Measurements from ENCODE around the gene DISC1. TPM values are rescaled to one million over a fixed set of nuclear protein-coding genes. Genes with fewer than 3 reads are reported as not detected.

The DISC1 gene
- total RNA-seq, 1 donor from 2014 or later = 5.2 TPM

- Mint-ChIP-seq H3K4me3 (ENCODE audit: low read depth) (no peak overlapping the region), H3K27me3 (peaks cover 24% of the 10 kb centered on the region), H3K9me3 (ENCODE audit: low read depth) (peaks cover 3% of the 10 kb centered on the region), H3K36me3 (ENCODE audit: insufficient read depth) (no peaks in the 10 kb centered on the region), H3K4me1 (ENCODE audit: low read depth) (no peaks in the 10 kb centered on the region), H3K27ac (no peak overlapping the region)
- no peak for TF ChIP-seq CTCF (IDR thresholded peaks at IDR 0.05; ENCODE audit: unreplicated experiment)
- DNase-seq (ENCODE audit: low spot score, unreplicated experiment) = no peak
Measured at GRCh38 chr1:232009741-232010140, 383.2 kb downstream of the DISC1 start.

- no peak for TF ChIP-seq CTCF (IDR thresholded peaks at IDR 0.05; ENCODE audit: unreplicated experiment)
- Mint-ChIP-seq H3K4me3 (ENCODE audit: low read depth) (no peak overlapping the region), H3K4me1 (ENCODE audit: low read depth) (peaks cover 2% of the 10 kb centered on the region), H3K27me3 (peaks cover 20% of the 10 kb centered on the region), H3K9me3 (ENCODE audit: low read depth) (no peaks in the 10 kb centered on the region), H3K36me3 (ENCODE audit: insufficient read depth) (no peaks in the 10 kb centered on the region), H3K27ac (no peak overlapping the region)
- no peak for DNase-seq (ENCODE audit: low spot score, unreplicated experiment)
Measured at GRCh38 chr1:232011961-232012360, 385.4 kb downstream of the DISC1 start.

- H3K27me3 Mint-ChIP-seq = peaks cover 20% of the 10 kb centered on the region
- H3K27ac Mint-ChIP-seq = no peak overlapping the region
- no peak overlapping the region for H3K4me3 Mint-ChIP-seq (ENCODE audit: low read depth)
- H3K4me1 Mint-ChIP-seq (ENCODE audit: low read depth) = peaks cover 2% of the 10 kb centered on the region
- no peak for TF ChIP-seq CTCF (IDR thresholded peaks at IDR 0.05; ENCODE audit: unreplicated experiment)
- DNase-seq (ENCODE audit: low spot score, unreplicated experiment) = no peak
- H3K36me3 Mint-ChIP-seq (ENCODE audit: insufficient read depth) = no peaks in the 10 kb centered on the region
- no peaks in the 10 kb centered on the region for H3K9me3 Mint-ChIP-seq (ENCODE audit: low read depth)
Measured at GRCh38 chr1:232012773-232013386, 386.3 kb downstream of the DISC1 start.

GRCh38 chr1:232014941-232015340 lies 388.4 kb downstream of the DISC1 start:
- H3K27me3 Mint-ChIP-seq = peaks cover 23% of the 10 kb centered on the region
- H3K4me1 Mint-ChIP-seq (ENCODE audit: low read depth) = peaks cover 2% of the 10 kb centered on the region
- no peaks in the 10 kb centered on the region for H3K9me3 Mint-ChIP-seq (ENCODE audit: low read depth)
- no peaks in the 10 kb centered on the region for H3K36me3 Mint-ChIP-seq (ENCODE audit: insufficient read depth)
- no peak for TF ChIP-seq CTCF (IDR thresholded peaks at IDR 0.05; ENCODE audit: unreplicated experiment)
- H3K27ac Mint-ChIP-seq = no peak overlapping the region
- no peak for DNase-seq (ENCODE audit: low spot score, unreplicated experiment)
- H3K4me3 Mint-ChIP-seq (ENCODE audit: low read depth) = no peak overlapping the region

- Mint-ChIP-seq H3K27ac (no peak overlapping the region), H3K4me3 (ENCODE audit: low read depth) (no peak overlapping the region), H3K4me1 (ENCODE audit: low read depth) (peaks cover 2% of the 10 kb centered on the region), H3K36me3 (ENCODE audit: insufficient read depth) (no peaks in the 10 kb centered on the region), H3K27me3 (peaks cover 19% of the 10 kb centered on the region), H3K9me3 (ENCODE audit: low read depth) (no peaks in the 10 kb centered on the region)
- DNase-seq (ENCODE audit: low spot score, unreplicated experiment) = no peak
- no peak for TF ChIP-seq CTCF (IDR thresholded peaks at IDR 0.05; ENCODE audit: unreplicated experiment)
Measured at GRCh38 chr1:232016616-232017015, 390.0 kb downstream of the DISC1 start.

Data from progenitor cell of endocrine pancreas (in vitro differentiated cells).